RCC 7860 (cell line): ENCODE results near the gene SDR39U1.

Experiments used
- DNase-seq: peaks from one replicate; pipeline ENCODE4 v3.0.0-alpha.2; 2015; ENCODE audit warnings: low spot score
- FAIRE-seq: peaks from 2 replicates; lab custom pipeline; 2012; peaks lifted over from hg19 to GRCh38; lab: Jason Lieb, UNC

The SDR39U1 gene

GRCh38 chr14:24443053-24443665 is 583 bp upstream of the SDR39U1 start:
- DNase-seq (no peak), FAIRE-seq (no peak)

GRCh38 chr14:24441904-24442239 is 704 bp downstream of the SDR39U1 start:
- FAIRE-seq (no peak), DNase-seq (no peak)

GRCh38 chr14:24441485-24441884 is 1.1 kb downstream of the SDR39U1 start:
- no peak for FAIRE-seq
- no peak for DNase-seq

GRCh38 chr14:24440606-24441399 is 1.8 kb downstream of the SDR39U1 start:
- no peak for FAIRE-seq
- no peak for DNase-seq

GRCh38 chr14:24439830-24440605 is 2.6 kb downstream of the SDR39U1 start:
- FAIRE-seq = no peak
- no peak for DNase-seq

- FAIRE-seq (no peak), DNase-seq (no peak)
These were observed 3.3 kb downstream of the SDR39U1 start for GRCh38 chr14:24439257-24439656.

GRCh38 chr14:24438223-24439097 is 4.1 kb downstream of the SDR39U1 start:
- FAIRE-seq = no peak
- DNase-seq = no peak

- DNase-seq (no peak), FAIRE-seq (no peak)
These were observed 4.9 kb downstream of the SDR39U1 start for GRCh38 chr14:24437736-24438067.

- FAIRE-seq (no peak), DNase-seq (no peak)
These were observed 5.4 kb downstream of the SDR39U1 start for GRCh38 chr14:24437020-24437735.

GRCh38 chr14:24436355-24437019 is 6.1 kb downstream of the SDR39U1 start:
- FAIRE-seq = no peak
- DNase-seq = peak; percentile 31

- no peak for DNase-seq
- FAIRE-seq = no peak
These were observed 6.6 kb downstream of the SDR39U1 start for GRCh38 chr14:24435998-24436354.

- DNase-seq = no peak
- no peak for FAIRE-seq
These were observed 7.3 kb downstream of the SDR39U1 start for GRCh38 chr14:24435192-24435810.

- FAIRE-seq (no peak), DNase-seq (no peak)
These were observed 7.9 kb downstream of the SDR39U1 start for GRCh38 chr14:24434676-24435075.

- no peak for FAIRE-seq
- DNase-seq = no peak
These were observed 8.5 kb downstream of the SDR39U1 start for GRCh38 chr14:24434036-24434435.

- FAIRE-seq (no peak), DNase-seq (no peak)
These were observed 10.1 kb downstream of the SDR39U1 start for GRCh38 chr14:24432259-24433131.

GRCh38 chr14:24431569-24432258 is 10.9 kb downstream of the SDR39U1 start:
- FAIRE-seq = no peak
- DNase-seq = peak; percentile 68

- DNase-seq (no peak), FAIRE-seq (no peak)
These were observed 11.7 kb downstream of the SDR39U1 start for GRCh38 chr14:24430682-24431568.
